COLO668 (cell line): ENCODE results near the gene ESR1.

Source experiments
- DNase-seq: peaks from one replicate; lab custom pipeline; 2025; ENCODE audit not compliant: unreplicated experiment; lab: John Stamatoyannopoulos, UW

ESR1 gene

GRCh38 chr6:152089992-152090391, 282.5 kb downstream of the ESR1 start:
- DNase-seq: no peak

GRCh38 chr6:152091201-152091600, 283.7 kb downstream of the ESR1 start:
- no peak for DNase-seq

GRCh38 chr6:152091851-152092341, 284.4 kb downstream of the ESR1 start:
- DNase-seq: no peak

- DNase-seq: no peak
Observed at GRCh38 chr6:152093711-152094110, 286.2 kb downstream of the ESR1 start.

- DNase-seq: no peak
Observed at GRCh38 chr6:152094276-152094675, 286.8 kb downstream of the ESR1 start.

GRCh38 chr6:152094992-152095592, 287.6 kb downstream of the ESR1 start:
- peak; percentile 7 for DNase-seq

- DNase-seq: no peak
Observed at GRCh38 chr6:152096863-152097496, 289.5 kb downstream of the ESR1 start.

GRCh38 chr6:152098683-152099082, 291.2 kb downstream of the ESR1 start:
- no peak for DNase-seq

GRCh38 chr6:152099446-152100182, 292.1 kb downstream of the ESR1 start:
- DNase-seq: no peak

- peak; percentile 43 for DNase-seq
Observed at GRCh38 chr6:152100183-152100618, 292.7 kb downstream of the ESR1 start.

GRCh38 chr6:152107973-152108372, 300.5 kb downstream of the ESR1 start:
- no peak for DNase-seq

GRCh38 chr6:152110886-152111820, 303.7 kb downstream of the ESR1 start:
- no peak for DNase-seq

- DNase-seq: peak; percentile 3
Observed at GRCh38 chr6:152112491-152113261, 305.2 kb downstream of the ESR1 start.

GRCh38 chr6:152117156-152118133, 310.0 kb downstream of the ESR1 start:
- no peak for DNase-seq

GRCh38 chr6:152118224-152118623, 310.7 kb downstream of the ESR1 start:
- no peak for DNase-seq

- no peak for DNase-seq
Observed at GRCh38 chr6:152118678-152119077, 311.2 kb downstream of the ESR1 start.

- no peak for DNase-seq
Observed at GRCh38 chr6:152119831-152120230, 312.3 kb downstream of the ESR1 start.

GRCh38 chr6:152121910-152122309, 314.4 kb downstream of the ESR1 start:
- no peak for DNase-seq

- DNase-seq: no peak
Observed at GRCh38 chr6:152122434-152122833, 315.0 kb downstream of the ESR1 start.
